ENCODE measurements around the gene PLCB4.
"Not testable (repeated sequence)": the region's sequence is repeated elsewhere in the genome, so short reads cannot be mapped to it uniquely, and the experiment has no call there.

The PLCB4 gene

DNA sequence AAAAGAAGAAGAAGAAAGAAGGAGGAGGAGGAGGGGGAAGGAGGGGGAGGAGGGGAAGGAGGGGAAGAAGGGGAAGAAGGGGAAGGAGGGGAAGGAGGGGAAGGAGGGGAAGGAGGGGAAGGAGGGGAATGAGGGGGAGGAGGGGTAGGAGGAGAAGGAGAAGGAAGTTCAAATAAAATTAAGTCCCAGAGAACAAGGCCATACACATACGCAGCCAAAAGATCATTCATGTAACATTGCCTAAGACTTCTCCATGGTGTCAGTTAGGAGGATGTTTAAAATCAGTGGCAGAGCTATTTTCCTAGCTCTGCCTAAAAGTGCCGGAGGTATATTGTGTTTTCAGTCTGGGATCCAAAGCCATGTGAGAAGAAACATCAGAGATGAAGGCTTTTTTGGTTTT is 75.8 kb downstream of the PLCB4 start:
- DNase-seq = no peak

DNA sequence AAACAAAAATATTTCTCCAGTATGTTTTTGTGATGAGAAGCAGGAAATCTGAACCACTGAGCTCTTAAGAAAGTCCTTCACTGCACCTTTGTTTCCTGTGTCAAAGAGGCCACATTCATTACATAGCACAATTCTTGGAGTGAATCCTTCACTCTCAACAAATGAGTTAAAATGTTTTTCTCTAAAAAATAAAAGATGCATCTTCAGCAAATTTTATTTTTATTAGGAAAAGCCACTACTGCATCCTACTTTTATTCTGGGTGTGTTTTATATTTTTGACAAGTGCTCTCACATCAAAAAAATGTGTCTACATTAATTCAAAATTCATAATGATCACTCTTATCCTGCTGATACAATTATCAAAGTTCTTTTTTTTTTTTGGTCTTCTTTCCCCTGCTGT is 76.3 kb downstream of the PLCB4 start:
- no peak for DNase-seq

DNA sequence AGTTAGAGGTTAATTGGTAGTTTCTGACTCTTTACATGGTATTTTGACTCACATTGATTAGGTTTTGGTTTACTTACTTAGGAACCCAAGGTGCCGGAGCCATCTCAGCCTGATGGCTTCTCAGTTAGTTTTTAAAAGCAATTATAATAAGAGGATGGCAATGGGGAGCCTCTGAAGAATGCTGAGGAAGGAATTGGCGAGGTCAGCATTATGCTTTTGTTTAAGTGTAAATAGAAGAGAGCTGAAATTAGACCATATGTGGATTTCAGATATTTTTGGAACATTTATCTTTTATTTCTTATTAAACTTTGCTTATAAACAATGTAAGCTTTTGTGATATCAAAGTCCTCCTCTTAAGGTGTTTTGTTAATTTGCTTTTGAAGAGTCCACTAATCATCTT is 77.8 kb downstream of the PLCB4 start:
- DNase-seq = no peak

DNA sequence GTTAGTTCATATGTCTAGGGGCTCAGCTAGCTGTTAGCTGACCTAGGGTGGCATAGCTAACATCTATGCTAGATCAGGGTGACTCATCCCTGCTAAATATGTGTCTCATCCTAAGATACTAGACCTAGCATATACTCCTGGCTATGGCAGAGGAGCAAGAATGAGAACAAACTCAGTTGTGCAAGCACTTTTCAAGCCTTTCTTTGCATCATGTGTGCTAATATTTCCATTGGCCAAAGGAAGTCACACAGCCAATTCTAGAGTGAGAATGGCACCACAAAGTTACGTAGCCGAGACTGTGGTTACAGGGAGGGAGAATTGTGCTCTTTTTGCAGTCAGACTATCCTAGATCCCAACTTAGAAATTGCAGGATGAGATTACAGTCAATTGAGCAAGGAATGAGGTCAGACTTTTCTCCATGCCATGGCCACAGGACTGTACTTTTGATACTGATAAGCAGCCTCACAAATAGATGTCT is 78.7 kb downstream of the PLCB4 start:
- no peak for DNase-seq

DNA sequence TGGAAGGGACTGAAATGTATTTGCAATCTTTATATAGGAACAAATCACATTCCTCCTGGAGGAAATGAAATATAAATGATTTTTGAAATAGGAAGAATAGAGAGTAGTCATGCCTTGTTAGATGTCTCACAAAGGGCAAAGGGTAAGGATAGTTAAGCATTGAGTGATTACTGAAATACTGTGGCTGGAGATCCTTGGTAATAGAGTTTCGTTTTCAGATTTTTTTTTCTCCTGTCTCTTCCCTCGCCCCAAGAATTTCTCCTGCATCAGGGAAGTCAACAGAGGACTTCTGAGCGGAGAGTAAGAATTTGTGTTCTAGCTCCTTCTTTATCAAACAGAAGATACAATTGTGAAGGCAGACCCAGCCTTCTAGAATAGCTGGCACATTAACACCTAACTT is 79.4 kb downstream of the PLCB4 start:
- no peak for DNase-seq

DNA sequence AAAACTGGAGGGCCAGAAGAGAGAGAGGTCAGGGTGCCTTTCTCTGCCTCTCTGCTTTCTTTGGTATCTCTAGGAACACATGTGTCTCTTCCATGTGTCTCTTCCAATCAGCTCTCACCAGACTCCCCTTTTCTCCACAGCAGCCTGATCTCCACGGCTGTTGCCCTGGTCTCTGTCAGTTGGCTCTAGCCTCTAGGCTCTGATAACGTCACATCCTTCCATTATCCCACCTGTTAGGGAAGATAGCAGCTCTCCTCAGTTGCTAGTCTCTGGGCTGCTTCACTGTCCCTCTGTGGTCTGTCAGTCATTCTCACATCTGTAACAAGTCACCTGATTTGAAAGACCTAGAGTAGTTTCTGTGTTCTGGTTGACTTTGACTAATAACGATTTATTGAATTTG is 80.2 kb downstream of the PLCB4 start:
- no peak for DNase-seq

DNA sequence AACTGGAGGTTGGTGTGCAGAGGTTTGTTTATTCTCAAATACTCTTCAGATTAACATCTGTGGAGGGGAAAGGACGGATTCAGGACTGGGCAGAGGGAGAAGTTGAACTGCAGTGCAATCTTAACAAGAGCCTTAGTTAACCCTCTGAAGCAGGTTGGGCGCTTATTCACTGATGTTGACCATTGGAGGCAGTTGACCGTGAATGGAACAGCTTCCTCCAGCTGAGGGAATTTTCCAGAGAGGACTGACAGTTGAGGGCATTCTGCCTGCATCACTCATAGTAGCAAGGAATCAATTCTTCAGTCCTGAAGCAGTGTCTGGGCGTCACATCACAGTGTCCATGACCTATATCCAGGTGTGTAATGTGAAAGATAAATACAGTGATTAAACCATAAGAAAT is 80.9 kb downstream of the PLCB4 start:
- no peak for DNase-seq

DNA sequence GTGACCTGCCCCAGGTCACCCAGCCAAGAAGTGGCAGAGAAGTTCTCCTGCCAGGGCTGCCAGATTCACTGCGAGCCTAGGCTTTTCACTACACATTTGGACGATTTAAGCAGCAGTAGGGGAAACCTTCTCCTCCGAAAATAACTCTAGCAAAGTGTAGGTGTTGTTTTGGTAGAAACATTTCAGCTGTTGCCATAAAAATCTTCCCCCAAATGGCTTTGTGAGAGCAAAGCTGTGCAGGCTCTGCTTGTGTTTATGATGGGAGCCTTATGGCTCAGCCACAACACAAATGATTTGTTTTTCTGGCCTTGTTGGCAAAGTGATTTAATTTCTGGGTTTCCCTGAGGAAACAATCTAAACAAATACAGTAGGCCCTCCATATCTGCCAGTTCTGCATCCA is 81.8 kb downstream of the PLCB4 start:
- DNase-seq = no peak

DNA sequence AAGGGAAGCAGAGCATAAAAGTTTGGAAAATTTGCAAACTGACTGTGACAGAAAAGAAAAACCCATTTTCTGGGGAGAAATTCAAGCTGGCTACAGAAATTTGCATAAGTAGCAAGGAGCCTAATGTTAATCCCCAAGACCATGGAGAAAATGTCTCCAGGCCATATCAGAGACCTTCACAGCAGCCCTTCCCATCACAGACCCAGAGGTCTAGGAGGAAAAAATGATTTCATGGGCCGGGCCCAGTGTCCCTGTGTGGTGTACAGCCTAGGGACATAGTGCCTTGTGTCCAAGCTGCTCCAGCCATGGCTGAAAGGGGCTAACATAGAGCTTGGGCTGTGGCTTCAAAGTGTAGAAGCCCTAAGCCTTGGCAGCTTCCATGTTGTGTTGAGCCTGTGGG is 83.3 kb downstream of the PLCB4 start:
- DNase-seq = not testable (repeated sequence)

DNA sequence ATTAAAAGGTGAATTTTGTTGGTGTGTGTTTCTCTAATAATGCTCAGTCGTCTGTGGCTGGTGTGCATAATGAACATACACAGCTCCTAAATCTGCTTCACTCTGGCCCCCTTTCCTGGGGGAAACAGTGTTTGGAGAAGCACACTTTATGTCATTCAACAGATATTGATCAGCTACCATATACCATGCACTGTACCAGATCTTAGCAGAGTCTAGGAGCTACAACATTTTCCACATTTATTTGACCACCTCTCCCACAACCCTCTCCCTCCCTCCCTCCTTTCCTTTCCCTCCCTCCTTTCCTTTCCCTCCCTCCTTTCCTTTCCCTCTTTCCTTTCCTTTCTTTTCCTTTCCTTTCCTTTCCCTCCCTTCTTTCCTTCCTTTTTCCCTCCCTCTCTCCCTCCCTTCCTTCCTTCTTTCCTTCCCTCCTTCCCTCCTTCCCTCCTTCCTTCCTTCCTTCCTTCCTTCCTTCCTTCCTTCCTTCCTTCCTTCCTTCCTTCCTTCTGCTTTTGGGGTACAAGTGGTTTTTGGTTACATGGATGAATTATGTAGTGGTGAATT is 85.7 kb downstream of the PLCB4 start:
- DNase-seq = no peak

DNA sequence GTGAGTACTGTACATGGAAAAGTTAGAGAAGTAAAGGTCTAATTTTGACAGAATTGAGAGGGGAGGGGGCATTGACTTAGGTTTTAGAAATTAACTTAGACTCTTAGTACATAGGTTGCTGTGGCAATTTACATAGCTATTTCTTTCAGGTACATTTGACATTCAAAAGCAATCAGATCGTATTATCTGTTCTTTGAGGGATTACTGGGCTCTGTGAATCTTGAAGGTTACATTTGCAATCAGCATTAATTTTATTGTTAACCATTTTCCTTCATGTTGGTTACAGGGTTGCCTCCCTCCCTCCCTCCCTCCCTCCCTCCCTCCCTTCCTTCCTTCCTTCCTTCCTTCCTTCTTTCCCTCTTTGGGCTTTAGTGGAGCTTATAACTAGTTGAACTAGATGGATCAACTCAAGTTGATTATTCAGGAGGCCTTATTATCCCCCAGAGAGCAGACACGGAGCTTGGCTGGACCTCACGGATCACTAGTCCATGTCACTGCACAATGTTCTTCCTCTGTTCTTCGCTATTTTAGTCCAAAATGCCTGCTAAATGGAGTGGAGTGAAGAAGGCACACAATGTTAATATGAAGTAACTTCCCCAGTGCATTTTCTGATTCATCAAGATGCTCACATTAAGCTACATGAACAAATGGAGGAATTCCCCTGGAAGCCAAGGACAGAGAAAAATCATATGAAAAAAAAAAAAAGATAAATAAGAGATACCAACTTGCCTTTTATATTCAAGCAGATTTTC is 87.8 kb downstream of the PLCB4 start:
- no peak for DNase-seq

DNA sequence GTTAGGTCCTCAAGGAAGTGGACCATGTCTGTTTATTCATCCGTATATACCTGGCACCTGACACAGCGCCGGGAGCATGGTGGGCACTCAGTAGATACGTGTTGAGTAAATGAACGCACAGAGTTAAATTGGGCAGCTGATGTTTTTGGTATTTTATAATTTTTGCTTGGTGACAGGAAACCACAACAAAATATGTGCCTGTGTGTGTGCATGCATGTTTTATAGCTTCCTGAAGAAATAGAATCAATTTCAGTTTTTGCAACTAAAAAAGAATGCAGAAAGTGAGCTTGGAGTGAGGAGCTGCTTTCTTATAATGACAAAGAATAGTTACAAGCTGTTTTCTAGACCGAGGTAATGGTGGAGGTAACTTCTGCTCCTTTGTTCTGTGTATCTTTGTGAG is 91.4 kb downstream of the PLCB4 start:
- DNase-seq = no peak

DNA sequence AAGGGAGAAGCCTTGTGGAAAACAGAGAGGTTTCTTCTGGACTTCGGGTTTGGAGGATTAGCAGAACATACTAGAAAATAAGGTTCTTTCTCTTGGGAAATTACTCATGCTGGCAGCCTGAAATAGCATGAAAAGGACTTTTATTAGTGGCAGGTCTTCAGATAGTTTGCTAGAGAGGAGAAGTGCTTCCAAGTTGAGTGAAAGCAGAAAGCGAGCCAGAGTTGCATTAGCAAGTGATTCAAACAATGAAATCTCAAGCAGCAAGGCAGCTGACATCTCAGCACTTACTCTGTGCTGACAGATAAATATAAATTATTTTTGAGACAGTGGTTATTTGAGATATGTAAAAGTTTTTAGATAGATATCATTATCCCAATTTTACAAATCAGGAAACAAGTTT is 91.9 kb downstream of the PLCB4 start:
- no peak for DNase-seq

DNA sequence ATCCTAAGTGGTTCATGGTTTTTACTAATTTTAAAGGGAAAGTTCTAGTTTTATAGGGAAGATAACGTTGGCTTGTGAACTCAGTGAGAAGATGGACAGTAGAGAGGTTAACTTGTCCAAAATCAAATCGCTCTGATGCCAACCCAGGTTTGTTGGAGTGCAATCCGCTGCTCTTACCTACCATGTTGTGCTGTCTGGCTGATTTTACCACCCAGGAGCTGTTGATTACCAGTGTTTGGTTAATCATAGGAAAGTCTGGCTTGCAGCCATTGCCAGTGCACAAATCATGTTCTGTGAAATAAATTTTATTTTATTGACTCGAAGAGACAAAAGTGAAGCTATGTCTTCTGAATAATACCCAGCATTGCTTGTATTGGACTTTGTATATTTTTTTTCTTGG is 92.4 kb downstream of the PLCB4 start:
- DNase-seq = no peak

DNA sequence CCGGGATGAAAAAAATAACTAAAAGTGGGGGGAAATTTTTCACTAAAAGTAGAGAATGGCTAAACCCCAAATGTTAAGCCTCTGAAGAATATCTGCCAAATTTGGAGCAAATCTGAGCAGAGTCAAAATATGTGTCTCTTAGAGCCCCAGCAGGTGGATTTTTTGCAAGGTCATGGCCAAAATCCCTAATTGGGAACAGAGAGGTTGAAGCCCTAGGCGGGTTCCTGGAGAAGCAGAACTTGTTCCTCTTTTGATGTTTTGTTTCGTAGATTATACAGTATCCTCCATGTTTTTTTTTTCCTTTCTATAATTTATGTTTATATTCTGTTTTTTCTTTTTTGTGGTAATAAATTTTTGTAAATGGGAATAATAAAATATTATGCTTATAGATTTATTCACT is 94.4 kb downstream of the PLCB4 start:
- DNase-seq = no peak

DNA sequence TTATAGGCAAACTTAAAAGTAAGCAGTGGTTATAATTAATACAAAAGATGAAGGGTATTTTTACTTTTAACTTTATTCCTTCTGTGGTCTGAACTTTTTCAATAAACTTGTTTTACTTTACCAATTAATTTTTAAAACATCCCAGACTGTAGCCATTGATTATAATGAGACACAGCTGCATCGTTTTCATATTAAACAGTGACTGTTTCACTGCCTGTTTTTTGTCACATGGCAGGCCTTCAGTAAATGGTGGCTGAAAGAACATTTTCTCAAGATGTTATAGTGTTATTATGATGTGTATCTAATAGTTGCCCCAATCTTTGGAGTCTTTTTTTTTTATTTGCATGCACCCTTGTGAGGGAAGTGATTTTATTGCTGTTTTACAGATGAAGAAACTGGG is 95.1 kb downstream of the PLCB4 start:
- DNase-seq = no peak

DNA sequence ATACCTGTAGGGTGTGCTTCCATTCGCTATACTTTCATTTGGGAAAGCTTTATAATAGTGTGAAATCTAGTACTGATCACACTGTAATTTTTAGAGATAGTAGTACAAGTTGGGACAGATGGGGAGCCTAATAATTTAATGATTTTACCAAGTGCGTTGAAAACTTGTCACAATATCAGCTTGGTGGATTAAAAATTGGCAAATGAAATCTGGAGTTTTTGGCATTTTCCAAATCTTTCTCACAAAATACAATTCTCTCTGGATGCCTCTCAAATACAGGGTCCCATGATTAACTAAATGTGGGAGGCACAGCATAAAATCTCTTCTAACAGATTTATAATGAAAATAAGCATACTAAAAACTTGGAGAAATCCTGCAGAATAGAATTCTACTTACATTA is 96.4 kb downstream of the PLCB4 start:
- DNase-seq = no peak

DNA sequence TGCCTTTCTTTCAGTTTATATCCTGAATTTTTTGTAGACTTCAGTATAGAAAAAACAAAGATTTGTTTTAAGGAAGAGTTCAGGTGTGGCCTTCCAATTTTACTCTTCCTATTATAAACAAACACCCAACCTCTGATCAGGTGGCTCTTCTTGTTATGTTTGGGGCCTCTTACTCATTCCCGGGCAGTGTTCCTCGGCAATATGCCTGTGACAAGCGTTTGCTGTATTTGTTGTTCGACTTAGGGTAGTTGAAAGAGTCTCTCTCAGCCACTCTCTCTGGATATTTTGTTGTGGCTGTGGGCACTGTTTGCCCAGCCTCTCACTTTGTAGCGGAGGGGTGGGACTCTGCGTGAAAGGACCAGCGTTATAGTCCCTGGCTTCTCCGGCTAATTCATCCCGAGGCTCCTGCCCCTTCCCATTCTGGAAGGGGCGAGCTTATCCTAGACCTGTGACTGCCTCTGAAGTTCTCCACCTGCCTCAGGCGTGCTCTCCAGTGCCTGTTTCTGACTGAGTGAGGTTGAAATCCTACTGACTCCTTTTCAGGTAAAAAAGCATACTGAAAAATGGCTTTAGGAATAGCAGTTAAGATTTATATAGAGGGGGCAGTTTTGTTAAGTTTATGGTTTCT is 97.4 kb downstream of the PLCB4 start:
- no peak for DNase-seq

DNA sequence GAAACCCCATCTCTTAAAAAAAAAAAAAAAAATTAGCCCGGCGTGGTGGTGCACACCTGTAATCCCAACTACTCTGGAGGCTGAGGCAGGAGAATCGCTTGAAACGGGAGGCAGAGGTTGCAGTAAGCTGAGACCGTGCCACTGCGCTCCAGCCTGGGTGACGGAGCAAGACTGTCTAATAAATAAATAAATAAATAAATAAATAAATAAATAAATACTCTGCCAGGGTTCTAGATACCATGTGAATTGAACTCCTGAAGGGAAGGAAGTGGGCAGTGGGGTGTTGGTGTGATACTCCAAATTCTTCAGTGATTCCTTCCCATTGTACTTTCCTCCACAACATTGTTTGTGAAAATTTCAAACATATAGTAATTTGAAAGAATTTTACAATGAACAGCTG is 100.5 kb downstream of the PLCB4 start:
- no peak for DNase-seq

DNA sequence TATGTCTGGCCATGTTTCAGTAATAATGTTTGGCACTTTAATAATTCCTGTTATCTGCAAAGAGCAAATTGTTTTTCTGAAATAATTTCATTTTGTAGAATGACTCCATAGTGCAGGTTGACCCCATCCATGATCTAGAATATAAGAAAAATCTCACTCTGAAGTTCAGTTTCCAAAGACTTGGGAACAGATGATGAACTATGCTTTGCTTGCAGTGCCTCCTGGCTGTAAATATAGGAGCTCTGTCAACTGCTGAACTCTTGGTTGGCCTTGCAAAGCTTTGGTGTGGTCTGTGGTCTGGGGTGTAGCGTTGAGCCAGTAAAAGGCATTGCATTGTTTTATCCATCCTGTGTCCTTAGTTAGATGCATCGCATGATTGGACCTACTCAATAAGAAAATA is 104.0 kb downstream of the PLCB4 start:
- no peak for DNase-seq

DNA sequence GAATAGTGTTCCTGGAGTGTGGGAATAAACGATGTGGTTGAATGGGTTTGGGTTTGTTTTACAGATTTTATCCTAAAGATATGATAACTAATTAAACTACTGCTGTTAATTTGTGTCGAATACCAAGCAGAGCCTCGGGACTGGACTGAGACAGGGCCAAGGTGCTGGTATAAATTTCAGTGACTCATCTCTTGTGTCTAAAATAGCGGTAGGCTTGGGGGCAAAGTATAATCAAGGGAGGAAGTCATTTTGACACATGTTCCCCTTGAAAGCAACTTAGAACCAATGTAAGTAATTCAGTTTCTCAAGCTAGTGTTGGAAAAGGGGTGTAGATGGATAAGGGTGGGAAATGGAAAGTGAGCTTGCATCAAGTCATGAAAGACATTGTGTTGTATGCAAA is 108.4 kb downstream of the PLCB4 start:
- DNase-seq = no peak

DNA sequence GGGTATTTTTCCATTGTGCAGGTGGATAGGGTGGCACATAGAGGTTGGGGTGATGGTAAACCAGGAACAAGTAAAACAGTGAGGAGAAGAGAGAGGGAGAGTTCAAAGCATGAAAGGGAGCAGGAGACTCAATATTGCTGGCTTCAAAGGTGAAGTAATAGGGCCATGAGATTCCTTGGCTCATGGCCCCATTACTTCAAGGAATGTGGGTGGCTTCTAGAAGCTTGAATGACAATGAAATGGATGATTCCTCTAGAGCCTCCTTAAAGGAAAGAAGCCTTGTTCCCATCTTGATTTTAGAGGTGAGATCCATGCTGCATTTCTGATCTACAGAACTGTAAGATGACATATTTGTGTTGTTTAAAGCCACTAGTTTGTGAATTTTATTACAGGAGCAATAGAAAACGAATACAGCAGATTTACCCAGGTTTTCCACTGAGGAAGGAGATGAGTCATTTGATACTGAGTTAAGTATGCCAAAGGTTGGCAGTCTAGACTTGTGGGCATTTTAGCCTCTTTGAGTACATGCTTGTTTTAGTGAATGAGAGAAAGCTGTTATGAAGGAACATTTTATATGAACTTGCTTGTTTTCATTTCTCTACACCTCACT is 110.4 kb downstream of the PLCB4 start:
- no peak for DNase-seq

DNA sequence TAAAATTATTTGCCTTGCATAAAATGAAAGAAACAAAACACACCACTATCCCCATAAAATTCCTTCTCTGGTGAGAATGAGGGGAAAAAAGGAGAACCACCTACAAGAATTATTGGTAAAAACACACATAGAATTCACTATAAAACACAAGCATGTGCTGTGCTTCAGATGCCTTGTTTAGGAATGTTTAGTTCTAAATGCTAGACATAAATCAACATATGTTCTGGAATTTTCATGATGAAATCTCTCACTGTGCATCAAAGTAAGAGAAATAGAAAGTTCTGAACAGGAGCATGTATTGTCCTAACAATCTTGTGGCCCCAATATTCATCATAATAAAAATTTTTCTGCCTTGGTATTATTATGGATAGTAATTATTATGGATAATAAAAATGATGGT is 111.0 kb downstream of the PLCB4 start:
- DNase-seq = no peak

All from NCI-H1105 treated with DMSO at 0.1 percent for 48 hours (cell line).